Measurements from ENCODE around the gene CRACDL. TPM values are rescaled to one million over a fixed set of nuclear protein-coding genes. Genes with fewer than 3 reads are reported as not detected.
"Not testable (repeated sequence)": the region's sequence is repeated elsewhere in the genome, so short reads cannot be mapped to it uniquely, and the experiment has no call there.

The CRACDL gene
- total and polyA plus RNA-seq, 8 donors, result 3.6 to 11.0 (median 6.0) TPM

DNA sequence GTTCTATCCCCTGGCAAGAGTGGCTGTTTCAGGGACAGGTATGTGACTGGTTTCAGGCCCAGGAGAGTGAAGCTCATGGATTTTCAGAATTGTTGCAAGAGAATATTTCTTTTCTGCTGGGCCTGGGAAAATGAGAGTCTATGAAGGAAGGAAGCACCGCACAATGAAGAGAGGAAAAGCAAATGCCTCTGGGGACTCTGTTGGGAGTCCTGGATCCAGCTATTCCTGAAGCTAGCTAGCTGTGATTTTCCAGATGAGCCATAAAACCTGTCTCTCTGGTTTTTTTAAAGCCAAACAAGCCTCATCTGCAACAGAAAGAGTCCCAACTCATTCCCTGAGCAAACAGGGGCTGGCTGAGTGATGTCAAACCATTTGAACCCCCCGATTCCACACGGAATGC, 53.7 kb downstream of the CRACDL start:
- Histone ChIP-seq H3K27me3 (no peaks in the 10 kb centered on the region), H3K36me3 (no peaks in the 10 kb centered on the region), H3K4me3 (no peak overlapping the region), H3K9me3 (no peaks in the 10 kb centered on the region), H3K4me1 (peaks cover 0 to 5% (median 0%) of the 10 kb centered on the region in 3 donors), H3K27ac (no peak overlapping the region)
- no peak for ATAC-seq
- intact Hi-C loops (cut with DNase I), result no loop called here
- FAIRE-seq, result no peak
- WGBS, 2 donors, result 89 to 95% methylated on average over 3 of the region's 3 CpGs
- TF ChIP-seq, protein P1, sequence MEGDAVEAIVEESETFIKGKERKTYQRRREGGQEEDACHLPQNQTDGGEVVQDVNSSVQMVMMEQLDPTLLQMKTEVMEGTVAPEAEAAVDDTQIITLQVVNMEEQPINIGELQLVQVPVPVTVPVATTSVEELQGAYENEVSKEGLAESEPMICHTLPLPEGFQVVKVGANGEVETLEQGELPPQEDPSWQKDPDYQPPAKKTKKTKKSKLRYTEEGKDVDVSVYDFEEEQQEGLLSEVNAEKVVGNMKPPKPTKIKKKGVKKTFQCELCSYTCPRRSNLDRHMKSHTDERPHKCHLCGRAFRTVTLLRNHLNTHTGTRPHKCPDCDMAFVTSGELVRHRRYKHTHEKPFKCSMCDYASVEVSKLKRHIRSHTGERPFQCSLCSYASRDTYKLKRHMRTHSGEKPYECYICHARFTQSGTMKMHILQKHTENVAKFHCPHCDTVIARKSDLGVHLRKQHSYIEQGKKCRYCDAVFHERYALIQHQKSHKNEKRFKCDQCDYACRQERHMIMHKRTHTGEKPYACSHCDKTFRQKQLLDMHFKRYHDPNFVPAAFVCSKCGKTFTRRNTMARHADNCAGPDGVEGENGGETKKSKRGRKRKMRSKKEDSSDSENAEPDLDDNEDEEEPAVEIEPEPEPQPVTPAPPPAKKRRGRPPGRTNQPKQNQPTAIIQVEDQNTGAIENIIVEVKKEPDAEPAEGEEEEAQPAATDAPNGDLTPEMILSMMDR (IDR thresholded peaks at IDR 0.05), result no peak
- no peak for DNase-seq

DNA sequence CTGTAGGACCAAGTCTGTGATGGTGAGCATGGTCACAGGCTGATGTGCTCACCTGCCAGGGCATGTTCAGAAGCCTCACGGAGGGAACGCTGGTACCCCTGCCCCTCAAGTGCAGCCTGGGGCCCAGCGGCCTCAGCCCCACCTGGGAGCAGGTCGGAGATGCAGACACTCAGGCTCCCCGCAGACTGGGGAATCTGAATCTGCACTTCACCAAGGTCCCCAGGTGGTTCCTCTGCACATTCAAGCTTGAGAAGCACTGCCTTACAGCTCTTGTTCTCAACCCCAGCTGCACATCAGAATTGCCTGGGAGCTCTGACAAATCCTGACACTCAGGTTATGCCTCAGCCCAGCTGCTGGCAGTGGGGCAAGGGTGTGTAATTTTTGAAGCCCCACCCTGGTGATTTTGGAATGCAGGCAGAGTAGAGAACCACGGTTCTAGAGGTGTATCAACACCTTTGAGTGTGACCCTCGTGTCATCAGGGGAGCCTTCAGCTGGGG, 54.8 kb downstream of the CRACDL start:
- Histone ChIP-seq H3K36me3 (no peaks in the 10 kb centered on the region), H3K27ac (no peak overlapping the region), H3K4me3 (no peak overlapping the region), H3K4me1 (peaks cover 0 to 5% (median 0%) of the 10 kb centered on the region in 3 donors), H3K9me3 (no peaks in the 10 kb centered on the region), H3K27me3 (no peaks in the 10 kb centered on the region)
- no peak for ATAC-seq
- 92 to 94% methylated on average over 7 of the region's 7 CpGs for WGBS, 2 donors
- DNase-seq, result no peak
- no peak for FAIRE-seq
- intact Hi-C loops (cut with DNase I), result no loop called here
- TF ChIP-seq, protein P1 (IDR thresholded peaks at IDR 0.05), result no peak

DNA sequence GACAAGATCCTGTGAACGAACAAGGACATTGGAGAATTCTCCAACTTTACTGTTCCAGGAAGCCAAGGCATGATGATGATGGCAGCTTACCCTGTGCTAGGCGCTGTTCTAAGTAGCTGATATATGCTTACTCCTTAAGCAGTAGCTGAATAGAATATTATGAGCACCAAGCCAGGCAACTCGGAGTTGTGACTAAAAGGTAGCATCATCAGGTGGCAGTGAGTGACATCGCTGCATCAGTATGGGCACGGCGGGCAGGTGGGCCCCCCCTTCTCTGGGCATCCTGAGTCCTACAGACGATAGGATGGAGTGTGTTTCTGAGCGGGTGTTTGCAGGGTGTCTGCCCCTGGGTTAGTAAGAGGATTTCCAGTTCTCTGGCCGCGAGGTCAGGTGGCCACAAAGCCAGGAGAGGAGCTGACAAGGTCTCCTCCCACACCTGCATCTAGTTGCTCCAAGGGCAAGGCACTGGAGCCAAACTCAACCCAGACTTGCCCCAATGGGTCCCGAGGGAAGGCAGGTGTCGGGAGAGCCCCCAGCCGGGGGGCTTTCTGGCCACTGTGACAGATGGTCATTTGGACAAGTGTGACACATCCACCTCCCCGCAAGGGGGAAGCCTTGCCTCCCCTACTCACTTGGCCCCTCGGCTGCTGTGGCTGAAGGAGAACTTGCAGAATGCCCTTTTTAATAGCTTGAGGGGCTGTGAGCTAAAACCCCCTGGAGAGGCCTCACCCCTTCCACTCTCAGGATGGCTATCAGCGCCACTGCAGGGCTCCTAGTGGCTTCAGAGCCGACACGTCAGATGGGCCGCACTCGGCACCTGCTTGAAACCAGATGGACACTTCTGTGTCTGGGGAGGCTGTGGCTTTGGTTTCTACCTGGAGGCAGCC, 55.5 kb downstream of the CRACDL start:
- Histone ChIP-seq H3K4me3 (no peak overlapping the region), H3K36me3 (no peaks in the 10 kb centered on the region), H3K27ac (no peak overlapping the region), H3K4me1 (peaks cover 0 to 5% (median 0%) of the 10 kb centered on the region in 3 donors), H3K9me3 (no peaks in the 10 kb centered on the region), H3K27me3 (no peaks in the 10 kb centered on the region)
- TF ChIP-seq, protein P1 (IDR thresholded peaks at IDR 0.05), result no peak
- ATAC-seq (no peak), DNase-seq (no peak), FAIRE-seq (no peak)
- intact Hi-C loops (cut with DNase I), result no loop called here
- WGBS, 2 donors, result 89 to 91% methylated on average over 20 of the region's 20 CpGs

DNA sequence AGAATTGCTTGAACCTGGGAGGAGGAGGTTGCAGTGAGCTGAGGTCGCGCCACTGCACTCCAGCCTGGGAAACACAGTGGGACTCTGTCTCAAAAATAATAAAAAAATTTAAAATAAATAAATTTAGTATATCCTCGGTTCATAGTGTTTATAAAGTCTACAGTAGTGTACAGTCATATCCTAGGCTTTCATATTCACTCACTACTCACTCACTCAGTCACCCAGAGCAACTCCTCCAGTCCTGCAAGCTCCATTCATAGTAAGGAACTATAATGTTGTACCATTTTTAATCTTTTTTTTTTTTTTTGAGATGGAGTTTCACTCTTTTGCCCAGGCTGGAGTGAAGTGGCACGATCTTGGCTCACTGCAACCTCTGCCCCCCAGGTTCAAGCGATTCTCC, 58.4 kb downstream of the CRACDL start:
- FAIRE-seq; H3K4me1 ChIP-seq; H3K4me3 ChIP-seq; intact Hi-C loops (cut with DNase I); DNase-seq; H3K27ac ChIP-seq; H3K9me3 ChIP-seq; H3K36me3 ChIP-seq; ATAC-seq; H3K27me3 ChIP-seq: not testable (repeated sequence)
- WGBS, 2 donors, result 96% methylated on average over 5 of the region's 5 CpGs

DNA sequence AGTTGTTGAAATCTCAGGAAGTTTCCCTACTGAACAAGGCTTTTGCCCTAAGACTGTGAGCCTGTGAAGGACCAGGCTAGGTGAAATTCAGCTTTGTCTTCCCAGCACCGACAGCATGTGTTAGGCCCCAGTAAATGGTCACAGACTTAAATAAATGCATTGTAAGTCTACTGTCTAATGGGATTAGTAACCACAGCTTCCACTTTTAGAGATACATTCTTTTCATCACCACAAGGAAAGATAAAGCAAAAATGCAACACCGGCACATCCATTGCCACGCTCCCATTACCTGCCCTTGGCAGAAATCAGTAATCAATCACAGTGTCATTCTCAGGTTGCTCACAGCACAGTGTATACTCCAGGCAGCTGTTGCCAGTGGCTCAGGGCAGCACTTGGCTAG, 59.3 kb downstream of the CRACDL start:
- no peaks in the 10 kb centered on the region for H3K4me1 ChIP-seq
- FAIRE-seq (no peak), DNase-seq (no peak), ATAC-seq (no peak)
- no peaks in the 10 kb centered on the region for H3K36me3 ChIP-seq
- H3K9me3 ChIP-seq, result no peaks in the 10 kb centered on the region
- intact Hi-C loops (cut with DNase I), result no loop called here
- H3K27me3 ChIP-seq, result no peaks in the 10 kb centered on the region
- 77 to 84% methylated on average over 3 of the region's 3 CpGs for WGBS, 2 donors
- no peak overlapping the region for H3K4me3 ChIP-seq
- TF ChIP-seq, protein P1 (IDR thresholded peaks at IDR 0.05), result no peak
- H3K27ac ChIP-seq, result no peak overlapping the region

Measured in pancreas (tissue), 10 donors.